HG02763 (cell line): ENCODE data around the gene MAMDC2.
A peak's percentile ranks its signal among the peaks of the same experiment; 100 is the strongest.

Experiments used
- ATAC-seq: cut with Tn5 transposase; IDR thresholded peaks from one replicate; pipeline ENCODE4 v1.9.1; 2021; ENCODE audit warnings: mild to moderate bottlenecking, moderate library complexity; ENCODE audit not compliant: unreplicated experiment

The MAMDC2 gene

GRCh38 chr9:70101265-70101664 lies 57.6 kb downstream of the MAMDC2 start:
- ATAC-seq = no peak

- no peak for ATAC-seq
Measured at GRCh38 chr9:70105147-70105546, 61.5 kb downstream of the MAMDC2 start.

- no peak for ATAC-seq
Measured at GRCh38 chr9:70106571-70106970, 62.9 kb downstream of the MAMDC2 start.

- no peak for ATAC-seq
Measured at GRCh38 chr9:70107558-70107957, 63.9 kb downstream of the MAMDC2 start.

GRCh38 chr9:70108181-70108580 lies 64.5 kb downstream of the MAMDC2 start:
- no peak for ATAC-seq

- ATAC-seq = no peak
Measured at GRCh38 chr9:70110194-70111041, 66.8 kb downstream of the MAMDC2 start.

GRCh38 chr9:70111042-70111602 lies 67.5 kb downstream of the MAMDC2 start:
- peak; percentile 63 for ATAC-seq

- no peak for ATAC-seq
Measured at GRCh38 chr9:70111641-70112236, 68.1 kb downstream of the MAMDC2 start.

- ATAC-seq = no peak
Measured at GRCh38 chr9:70112981-70113380, 69.3 kb downstream of the MAMDC2 start.

GRCh38 chr9:70113403-70114022 lies 69.9 kb downstream of the MAMDC2 start:
- ATAC-seq = peak; percentile 64

GRCh38 chr9:70114898-70115297 lies 71.2 kb downstream of the MAMDC2 start:
- no peak for ATAC-seq

- no peak for ATAC-seq
Measured at GRCh38 chr9:70117835-70118319, 74.2 kb downstream of the MAMDC2 start.

GRCh38 chr9:70119786-70120185 lies 76.1 kb downstream of the MAMDC2 start:
- ATAC-seq = no peak

- ATAC-seq = no peak
Measured at GRCh38 chr9:70120834-70121510, 77.3 kb downstream of the MAMDC2 start.

- ATAC-seq = no peak
Measured at GRCh38 chr9:70121818-70122436, 78.3 kb downstream of the MAMDC2 start.

- no peak for ATAC-seq
Measured at GRCh38 chr9:70123695-70124094, 80.0 kb downstream of the MAMDC2 start.

- no peak for ATAC-seq
Measured at GRCh38 chr9:70125621-70126263, 82.1 kb downstream of the MAMDC2 start.

- ATAC-seq = no peak
Measured at GRCh38 chr9:70127036-70127435, 83.4 kb downstream of the MAMDC2 start.

- no peak for ATAC-seq
Measured at GRCh38 chr9:70127540-70128416, 84.1 kb downstream of the MAMDC2 start.
